ENCODE data around the gene RHOG. TPM values are rescaled to one million over a fixed set of nuclear protein-coding genes. Genes with fewer than 3 reads are reported as not detected.
A peak's percentile ranks its signal among the peaks of the same experiment; 100 is the strongest.

RHOG gene
- total and polyA plus RNA-seq, 9 of the 15 experiments (the other 6 are each of a cell fraction or from before 2014, with no cell fraction given), result 22.6 to 162 (median 80.3) TPM

- TF ChIP-seq TCF7 (IDR thresholded peaks at IDR 0.05; ENCODE audit: borderline replicate concordance), result no peak
- TF ChIP-seq, protein P1, sequence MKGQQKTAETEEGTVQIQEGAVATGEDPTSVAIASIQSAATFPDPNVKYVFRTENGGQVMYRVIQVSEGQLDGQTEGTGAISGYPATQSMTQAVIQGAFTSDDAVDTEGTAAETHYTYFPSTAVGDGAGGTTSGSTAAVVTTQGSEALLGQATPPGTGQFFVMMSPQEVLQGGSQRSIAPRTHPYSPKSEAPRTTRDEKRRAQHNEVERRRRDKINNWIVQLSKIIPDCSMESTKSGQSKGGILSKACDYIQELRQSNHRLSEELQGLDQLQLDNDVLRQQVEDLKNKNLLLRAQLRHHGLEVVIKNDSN (CRISPR knock-in tag; IDR thresholded peaks at IDR 0.05), result no peak
- TF ChIP-seq ZNF444 (CRISPR knock-in tag; IDR thresholded peaks at IDR 0.05), result no peak
- TF ChIP-seq, protein P2, sequence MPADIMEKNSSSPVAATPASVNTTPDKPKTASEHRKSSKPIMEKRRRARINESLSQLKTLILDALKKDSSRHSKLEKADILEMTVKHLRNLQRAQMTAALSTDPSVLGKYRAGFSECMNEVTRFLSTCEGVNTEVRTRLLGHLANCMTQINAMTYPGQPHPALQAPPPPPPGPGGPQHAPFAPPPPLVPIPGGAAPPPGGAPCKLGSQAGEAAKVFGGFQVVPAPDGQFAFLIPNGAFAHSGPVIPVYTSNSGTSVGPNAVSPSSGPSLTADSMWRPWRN (IDR thresholded peaks at IDR 0.05; ENCODE audit: low read depth), result no peak
- TF ChIP-seq MAX (CRISPR knock-in tag; IDR thresholded peaks at IDR 0.05), result 0 out of 2 replicates have a peak, but pooled peaks have one; percentile 12
- no peak for TF ChIP-seq RBM34 (IDR thresholded peaks at IDR 0.05; ENCODE audit: borderline replicate concordance, insufficient read depth, low read length)
- no peak for TF ChIP-seq ZNF280B (CRISPR knock-in tag; IDR thresholded peaks at IDR 0.05)
- no peak for TF ChIP-seq ZNF766 (CRISPR knock-in tag; conservative IDR thresholded peaks at IDR 0.05)
- no peak for TF ChIP-seq YBX1 (IDR thresholded peaks at IDR 0.05)
- TF ChIP-seq LEF1 (IDR thresholded peaks at IDR 0.05), result no peak
- no peak for TF ChIP-seq LCOR (CRISPR knock-in tag; IDR thresholded peaks at IDR 0.05)
- no peak for TF ChIP-seq KAT7 (CRISPR knock-in tag; IDR thresholded peaks at IDR 0.05; ENCODE audit: borderline replicate concordance)
- peak; percentile 34; the same call in 1 of the 2 replicates for TF ChIP-seq ZNF431 (CRISPR knock-in tag; IDR thresholded peaks at IDR 0.05)
- no peak for TF ChIP-seq HIVEP1 (CRISPR knock-in tag; IDR thresholded peaks at IDR 0.05)
- TF ChIP-seq, protein P3, sequence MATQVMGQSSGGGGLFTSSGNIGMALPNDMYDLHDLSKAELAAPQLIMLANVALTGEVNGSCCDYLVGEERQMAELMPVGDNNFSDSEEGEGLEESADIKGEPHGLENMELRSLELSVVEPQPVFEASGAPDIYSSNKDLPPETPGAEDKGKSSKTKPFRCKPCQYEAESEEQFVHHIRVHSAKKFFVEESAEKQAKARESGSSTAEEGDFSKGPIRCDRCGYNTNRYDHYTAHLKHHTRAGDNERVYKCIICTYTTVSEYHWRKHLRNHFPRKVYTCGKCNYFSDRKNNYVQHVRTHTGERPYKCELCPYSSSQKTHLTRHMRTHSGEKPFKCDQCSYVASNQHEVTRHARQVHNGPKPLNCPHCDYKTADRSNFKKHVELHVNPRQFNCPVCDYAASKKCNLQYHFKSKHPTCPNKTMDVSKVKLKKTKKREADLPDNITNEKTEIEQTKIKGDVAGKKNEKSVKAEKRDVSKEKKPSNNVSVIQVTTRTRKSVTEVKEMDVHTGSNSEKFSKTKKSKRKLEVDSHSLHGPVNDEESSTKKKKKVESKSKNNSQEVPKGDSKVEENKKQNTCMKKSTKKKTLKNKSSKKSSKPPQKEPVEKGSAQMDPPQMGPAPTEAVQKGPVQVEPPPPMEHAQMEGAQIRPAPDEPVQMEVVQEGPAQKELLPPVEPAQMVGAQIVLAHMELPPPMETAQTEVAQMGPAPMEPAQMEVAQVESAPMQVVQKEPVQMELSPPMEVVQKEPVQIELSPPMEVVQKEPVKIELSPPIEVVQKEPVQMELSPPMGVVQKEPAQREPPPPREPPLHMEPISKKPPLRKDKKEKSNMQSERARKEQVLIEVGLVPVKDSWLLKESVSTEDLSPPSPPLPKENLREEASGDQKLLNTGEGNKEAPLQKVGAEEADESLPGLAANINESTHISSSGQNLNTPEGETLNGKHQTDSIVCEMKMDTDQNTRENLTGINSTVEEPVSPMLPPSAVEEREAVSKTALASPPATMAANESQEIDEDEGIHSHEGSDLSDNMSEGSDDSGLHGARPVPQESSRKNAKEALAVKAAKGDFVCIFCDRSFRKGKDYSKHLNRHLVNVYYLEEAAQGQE (IDR thresholded peaks at IDR 0.05; ENCODE audit: borderline replicate concordance), result no peak
- TF ChIP-seq, protein P3 (CRISPR knock-in tag; IDR thresholded peaks at IDR 0.05; ENCODE audit: low read depth), result no peak
- TF ChIP-seq GATAD2B (IDR thresholded peaks at IDR 0.05; ENCODE audit: borderline replicate concordance), result no peak
- no peak for TF ChIP-seq ETS2 (tag; IDR thresholded peaks at IDR 0.05; ENCODE audit: borderline replicate concordance, poor library complexity, severe bottlenecking)
These were observed 15.1 kb downstream of the RHOG start (continued) for GRCh38 chr11:3825473-3826154.

All from K562 (cell line).